DMS 273 (cell line): Measurements from ENCODE around the gene C12orf56.
"Not testable (repeated sequence)": the region's sequence is repeated elsewhere in the genome, so short reads cannot be mapped to it uniquely, and the experiment has no call there.

Experiments
- DNase-seq: peaks from one replicate; lab custom pipeline; 2025; ENCODE audit not compliant: unreplicated experiment; lab: John Stamatoyannopoulos, UW

Gene C12orf56

DNA sequence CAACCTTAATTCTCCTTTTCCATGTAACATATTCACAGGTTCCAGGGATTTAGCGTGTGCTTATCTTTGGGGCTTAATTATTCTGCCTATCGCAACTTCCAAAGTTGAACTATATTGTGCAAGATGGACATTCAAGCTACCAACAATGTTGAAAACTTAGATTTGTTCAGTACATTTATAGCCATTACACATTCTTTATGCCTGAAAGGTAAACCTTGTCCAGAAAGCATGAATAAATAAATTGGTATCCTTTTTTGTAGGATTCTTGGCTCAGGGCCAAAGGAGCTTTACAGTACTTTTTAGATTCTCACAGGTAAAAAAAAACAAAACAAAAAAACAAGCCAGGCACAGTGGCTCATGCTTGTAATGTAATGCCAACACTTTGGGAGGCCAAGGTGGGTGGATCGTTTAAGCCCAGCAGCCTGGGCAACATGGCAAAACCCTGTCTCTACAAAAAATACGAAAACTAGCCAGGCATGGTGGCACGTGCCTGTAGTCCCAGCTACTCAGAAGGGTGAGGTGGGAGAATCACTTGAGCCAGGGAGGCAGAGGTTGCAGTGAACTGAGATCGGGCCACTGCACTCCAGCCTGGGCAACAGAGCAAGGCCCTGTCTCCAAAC, 3.3 kb downstream of the C12orf56 start:
- peak; percentile 3 for DNase-seq

DNA sequence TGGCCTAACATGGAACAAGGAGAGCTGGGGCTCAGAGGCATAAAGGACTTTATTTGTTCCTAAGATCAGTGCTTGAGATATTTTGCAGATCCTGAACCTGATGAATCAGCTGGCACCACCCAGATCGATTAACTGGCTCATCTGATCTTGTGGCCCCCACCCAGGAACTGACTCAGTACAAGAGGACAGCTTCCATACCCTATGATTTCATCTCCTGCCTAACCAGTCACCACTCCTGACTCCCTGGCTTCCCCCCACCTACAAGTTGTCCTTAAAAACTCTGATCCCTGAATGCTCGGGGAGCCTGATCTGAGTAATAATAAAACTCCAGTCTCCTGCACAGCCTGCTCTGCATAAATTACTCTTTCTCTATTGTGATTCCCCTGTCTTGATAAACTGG, 5.1 kb downstream of the C12orf56 start:
- DNase-seq = no peak

DNA sequence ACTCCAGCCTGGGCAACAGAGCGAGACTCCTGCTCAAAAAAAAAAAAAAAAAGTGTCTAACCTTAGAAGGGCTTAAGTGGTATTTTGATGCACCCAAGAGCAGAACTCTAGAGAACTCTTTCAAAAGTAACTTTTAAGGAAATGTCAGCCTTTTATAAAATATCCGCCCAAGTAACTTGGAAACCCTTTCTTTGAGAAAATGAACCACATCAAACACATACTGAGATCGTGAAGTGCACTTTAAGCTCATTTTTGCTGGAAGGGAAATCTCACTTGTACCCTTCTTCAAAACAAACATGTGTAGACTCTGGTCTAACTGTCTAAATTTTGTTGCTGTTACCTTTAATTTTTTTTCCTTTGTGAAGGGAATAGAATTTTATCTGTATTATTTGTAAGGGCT, 5.5 kb downstream of the C12orf56 start:
- no peak for DNase-seq

DNA sequence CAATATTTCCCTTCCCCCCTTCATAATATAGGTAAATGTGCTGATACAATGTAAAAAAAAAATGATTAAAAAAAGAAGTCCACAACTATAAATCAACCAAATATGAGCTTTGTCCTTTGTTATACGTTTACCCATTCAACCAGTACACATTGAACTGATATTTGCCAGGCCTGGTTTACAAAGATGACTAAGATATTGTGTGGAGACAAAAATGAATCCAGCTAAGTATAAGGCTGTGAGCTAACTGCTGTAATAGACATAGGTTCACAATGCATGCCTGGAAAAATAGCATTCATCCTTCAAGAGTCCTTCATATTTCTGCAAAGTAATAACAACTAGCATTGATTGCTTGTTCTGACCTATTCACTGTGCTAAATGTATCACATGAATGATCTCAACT, 6.9 kb downstream of the C12orf56 start:
- no peak for DNase-seq

DNA sequence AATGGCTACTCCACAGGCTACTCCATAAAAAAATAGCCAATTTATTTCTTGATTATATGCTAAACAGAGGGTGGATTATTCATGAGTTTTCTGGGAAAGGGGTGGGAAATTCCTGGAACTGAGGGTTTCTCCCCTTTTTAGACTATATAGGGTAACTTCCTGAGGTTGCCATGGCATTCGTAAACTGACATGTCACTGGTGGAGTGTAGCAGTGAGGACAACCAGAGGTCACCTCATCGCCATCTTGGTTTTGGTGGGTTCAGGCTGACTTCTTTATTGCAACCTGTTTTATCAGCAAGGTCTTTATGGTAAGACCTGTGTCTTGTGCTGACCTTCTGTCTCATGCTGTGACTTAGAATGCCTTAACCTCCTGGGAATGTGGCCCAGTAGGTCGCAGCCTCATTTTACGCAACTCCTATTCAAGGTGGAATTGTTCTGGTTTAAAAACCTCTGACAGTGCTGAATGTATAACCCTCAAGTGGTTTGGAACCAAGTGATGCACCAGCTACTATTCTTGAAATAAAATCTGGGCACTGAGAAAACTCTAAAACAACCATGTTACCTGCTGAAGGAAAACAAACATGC, 27.7 kb downstream of the C12orf56 start:
- DNase-seq = no peak

DNA sequence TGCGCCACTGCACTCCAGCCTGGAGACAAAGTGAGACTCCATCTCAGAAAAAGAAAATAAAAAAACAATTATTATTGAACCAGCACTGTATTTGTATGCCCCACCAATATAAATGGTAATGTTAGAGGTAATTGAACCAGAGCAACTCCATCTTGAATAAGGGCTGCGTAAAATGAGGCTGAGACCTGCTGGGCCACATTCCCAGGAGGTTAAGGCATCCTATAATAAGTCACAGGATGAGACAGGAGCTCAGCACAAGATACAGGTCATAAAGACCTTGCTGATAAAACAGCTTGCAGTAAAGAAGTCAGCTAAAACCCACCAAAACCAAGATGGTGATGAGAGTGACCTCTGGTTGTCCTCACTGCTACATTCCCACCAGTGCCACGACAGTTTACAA, 29.4 kb downstream of the C12orf56 start:
- DNase-seq = not testable (repeated sequence)

DNA sequence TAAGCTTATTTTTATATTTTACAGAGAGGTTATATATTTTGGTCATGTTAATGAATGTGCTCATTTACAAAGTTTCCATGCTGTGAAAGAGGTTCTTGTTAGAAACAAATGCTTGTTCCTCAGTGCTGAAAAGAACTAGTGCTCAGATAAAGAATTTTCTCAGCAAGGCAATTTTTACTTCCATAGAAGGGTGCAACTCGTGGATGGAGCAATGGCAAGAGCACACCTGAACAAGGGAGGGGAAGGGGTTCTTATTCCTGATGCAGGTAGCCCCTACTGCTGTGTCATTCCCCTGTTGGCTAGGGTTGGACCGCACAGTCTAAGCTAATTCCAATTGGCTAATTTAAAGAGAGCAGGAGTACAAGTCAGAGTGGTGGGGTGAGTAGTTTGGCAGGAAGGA, 34.3 kb downstream of the C12orf56 start:
- not testable (repeated sequence) for DNase-seq

DNA sequence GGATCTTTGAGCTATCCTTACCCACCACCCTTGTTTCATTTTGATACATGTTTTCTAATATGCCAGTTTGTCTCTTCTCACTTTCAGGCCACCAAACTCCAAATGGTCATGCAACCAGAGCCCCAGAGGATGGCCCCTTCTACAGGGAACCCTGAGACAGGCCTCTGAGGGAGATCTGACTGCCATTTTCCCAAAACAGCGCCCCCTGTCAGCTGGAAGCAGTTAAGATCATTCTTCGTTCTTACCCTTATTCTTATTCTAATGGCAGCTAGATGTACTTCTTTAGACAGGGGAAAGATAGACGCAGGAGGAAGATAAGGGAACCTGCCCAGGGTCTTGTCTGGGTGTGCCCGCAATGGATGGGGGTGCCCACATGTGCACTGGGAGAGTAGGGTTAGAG, 38.4 kb downstream of the C12orf56 start:
- no peak for DNase-seq

DNA sequence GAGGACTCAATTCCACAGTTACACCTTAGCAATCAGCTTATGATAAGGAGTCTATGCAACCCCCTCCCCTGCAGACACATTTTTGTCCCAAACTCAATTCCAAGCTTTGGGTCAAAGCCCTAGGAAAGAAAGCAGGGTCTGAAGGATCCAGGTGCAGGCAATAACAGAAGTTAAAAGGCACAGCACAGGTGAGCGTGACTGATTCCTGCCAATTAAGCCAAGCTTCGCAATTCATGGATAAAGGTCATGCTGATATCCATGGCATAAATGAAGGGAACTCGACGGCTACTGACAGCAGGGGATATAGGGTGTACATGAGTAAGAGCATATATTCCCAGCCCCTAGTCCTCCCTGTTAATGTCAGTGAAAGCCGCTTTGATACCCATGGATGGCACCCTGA, 39.3 kb downstream of the C12orf56 start:
- DNase-seq = no peak

DNA sequence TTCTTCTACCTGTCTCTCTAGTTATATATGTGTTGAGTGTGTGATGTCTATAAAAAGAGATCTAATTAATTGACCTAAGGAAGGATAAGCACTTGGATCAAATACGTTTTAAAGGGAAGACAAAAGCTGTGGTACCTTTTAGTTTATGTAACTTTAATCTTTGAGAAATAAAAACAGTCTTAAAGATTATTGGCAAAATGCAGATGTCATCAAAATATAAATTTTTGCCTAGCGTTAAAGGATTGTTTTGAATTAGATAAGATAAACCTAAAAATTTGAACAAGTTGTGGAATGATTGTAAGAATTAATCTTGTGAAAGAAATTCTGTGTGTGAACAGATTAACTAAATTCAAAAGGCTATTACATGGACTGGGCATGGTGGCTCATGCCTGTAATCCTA, 42.9 kb downstream of the C12orf56 start:
- no peak for DNase-seq

DNA sequence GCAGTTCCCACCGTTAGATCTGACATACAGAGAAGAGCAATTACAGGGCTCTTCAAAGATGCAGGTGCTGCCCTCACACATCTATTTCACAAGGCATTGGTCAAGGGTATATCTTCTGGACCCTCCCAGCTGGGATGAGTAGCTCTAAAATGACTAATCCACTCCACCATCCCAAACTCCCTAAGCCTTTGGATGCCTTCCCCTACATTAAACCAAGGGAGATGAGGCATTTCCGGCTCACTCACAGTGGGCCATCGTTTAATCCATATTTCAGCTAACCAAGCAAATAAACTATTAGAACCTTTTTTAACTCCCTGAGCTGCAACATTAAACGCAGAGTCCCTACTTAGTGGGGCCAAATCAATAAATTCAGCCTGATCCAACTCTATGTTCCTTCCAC, 45.9 kb downstream of the C12orf56 start:
- DNase-seq = not testable (repeated sequence)

DNA sequence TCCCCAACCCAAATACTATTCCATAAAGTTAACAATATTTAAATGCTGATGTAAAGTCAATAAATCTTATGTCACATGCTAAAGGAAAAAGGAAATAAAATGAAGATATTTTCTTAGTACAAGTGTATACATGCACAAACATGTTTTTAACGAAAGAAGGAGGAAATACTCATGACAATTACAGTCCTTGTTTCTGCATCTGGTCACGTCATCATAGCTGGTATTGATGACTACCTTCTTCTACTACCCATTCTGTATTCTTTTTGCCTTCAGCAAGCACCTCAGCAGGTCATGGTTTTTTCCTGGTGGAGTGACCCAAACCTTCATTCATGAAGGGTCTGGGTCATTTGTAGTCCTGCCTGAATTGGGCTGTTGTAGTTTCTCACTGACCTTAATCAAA, 50.0 kb downstream of the C12orf56 start:
- DNase-seq = not testable (repeated sequence)

DNA sequence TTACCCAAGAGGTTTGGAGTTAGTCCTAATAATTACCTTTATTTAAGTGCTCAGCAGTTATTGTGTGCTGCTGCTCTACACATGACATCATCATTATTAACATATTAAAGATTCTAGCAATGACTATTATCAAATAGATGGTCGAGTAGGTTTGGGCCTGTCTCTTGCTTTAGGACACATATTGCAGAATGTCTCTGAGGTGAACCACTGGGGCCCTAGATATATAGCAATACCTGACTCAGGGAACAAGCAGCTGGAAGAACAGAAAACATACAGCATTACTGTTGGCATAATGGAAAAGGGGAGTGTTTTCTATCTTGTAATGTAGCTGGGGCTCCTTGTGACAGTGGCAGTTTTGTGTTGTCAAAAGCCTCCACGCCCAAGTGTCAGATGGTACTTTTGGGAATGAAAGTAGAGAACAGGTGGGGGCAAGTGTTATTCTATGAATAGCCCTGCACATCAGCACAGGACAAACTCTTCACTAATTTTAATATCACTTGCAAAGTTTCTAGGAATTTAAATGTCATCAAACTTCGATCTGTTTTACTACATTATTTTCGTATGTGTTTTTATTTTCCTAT, 54.6 kb downstream of the C12orf56 start:
- no peak for DNase-seq

DNA sequence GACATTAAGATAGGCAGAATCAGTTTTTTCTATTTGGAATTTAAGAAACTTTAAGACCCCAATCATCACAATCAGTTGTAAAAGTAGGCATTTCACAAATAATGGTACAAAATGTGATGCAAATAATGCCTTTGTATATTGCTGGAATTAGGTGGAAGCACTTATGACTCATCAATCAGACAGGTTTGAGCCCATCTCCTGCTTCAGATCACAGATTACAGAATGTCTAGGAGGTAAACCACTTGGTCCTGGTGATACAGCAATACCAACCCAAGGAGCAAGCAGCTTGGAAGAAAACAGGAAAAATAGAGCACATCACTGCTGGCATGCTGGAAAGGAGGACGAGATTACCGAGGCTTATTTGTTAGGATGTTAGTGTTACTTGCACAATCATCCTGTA, 57.6 kb downstream of the C12orf56 start:
- DNase-seq = no peak

DNA sequence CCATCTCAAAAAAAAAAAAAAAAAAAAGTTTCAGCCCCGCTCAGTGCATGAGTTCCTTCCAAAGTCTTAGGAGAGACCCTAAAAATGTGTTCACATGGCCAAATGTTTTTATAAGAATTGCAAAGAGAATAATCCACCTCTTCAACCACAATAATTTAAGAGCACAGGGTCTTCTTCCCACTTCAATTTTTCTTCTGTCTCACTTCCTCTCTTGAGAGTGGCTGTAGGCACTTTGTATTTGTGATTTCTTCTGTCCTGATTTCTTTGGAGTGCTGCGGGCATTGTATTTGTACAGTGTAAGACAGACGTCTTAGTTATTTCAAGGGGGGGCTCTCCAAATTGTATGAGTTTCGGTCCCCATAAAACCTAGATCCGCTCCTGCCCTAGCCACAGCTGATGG, 58.3 kb downstream of the C12orf56 start:
- DNase-seq = no peak

DNA sequence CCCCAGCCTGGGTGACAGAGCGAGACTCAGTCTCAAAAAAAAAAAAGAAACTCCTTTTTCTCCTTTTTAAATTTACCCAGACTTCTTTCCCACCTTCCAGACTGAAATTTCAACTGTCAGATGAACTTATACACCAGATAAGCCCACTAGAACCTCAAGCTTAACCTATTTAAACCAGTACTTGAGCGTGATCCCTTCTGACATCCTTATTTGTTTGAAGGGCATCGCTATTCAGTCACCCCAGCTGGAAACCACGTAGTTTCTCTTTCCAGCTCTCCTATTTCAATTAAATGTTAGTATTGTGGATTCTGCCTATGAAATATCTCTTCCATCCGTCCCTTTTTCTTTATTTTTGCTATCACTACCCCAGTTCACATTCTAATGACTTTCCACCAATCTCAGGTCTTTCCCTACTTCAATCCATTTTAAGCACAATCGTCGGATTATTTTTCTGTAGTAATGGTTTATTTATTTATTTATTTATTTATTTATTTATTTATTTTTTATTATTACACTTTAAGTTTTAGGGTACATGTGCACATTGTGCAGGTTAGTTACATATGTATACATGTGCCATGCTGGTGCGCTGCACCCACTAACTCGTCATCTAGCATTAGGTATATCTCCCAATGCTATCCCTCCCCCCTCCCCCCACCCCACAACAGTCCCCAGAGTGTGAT, 61.4 kb downstream of the C12orf56 start:
- not testable (repeated sequence) for DNase-seq

DNA sequence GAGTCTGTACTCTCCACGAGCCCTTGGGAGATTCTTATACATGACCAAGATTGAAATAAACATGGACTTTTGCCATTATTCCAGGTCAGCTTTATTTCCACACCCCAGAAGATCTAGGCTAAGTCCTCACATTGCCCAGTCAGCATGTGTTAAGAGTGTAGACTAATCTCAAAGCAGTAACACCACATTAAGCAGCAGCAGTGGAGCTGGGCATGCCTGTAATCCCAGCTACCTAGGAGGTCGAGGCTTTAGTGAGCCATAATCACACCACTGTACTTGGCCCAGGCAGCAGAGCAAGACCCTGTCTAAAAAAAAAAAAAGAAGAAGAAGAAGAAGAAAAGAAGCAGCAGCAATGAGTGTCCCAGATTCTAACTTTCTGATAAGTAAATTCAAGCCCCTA, 65.5 kb downstream of the C12orf56 start:
- DNase-seq = no peak

DNA sequence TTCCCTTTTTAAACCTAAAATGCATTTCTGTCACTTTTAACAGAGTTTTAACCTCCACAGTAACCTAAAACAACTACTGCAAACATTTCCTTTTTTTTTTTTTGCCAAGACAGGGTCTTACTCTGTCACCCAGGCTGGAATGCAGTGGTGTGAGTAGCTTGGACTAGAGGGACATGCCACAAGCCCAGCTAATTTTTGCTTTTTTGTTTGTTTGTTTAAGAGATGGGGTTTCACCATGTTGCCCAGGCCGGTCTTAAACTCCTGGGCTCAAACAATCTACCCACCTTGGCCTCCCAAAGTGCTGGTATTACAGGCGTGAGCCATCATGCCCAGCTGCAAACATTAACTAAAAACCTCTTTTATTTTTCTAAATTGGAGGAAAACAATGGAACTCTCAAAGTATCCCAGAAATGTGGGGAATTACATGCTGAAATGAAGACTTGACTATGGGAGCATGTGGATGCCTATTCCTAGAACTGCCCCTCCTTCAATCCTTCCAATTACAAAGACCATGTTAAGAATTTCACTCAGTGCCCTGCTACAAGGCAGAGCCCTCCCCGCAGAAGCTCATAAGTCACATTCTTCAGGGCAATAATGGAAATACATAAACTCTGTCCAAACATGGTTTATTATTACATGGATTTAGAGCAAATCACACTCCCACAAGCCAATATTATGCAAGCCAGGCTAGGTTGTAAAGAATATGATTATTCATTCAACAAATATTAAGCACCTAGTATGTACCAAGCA, 66.9 kb downstream of the C12orf56 start:
- DNase-seq = no peak

DNA sequence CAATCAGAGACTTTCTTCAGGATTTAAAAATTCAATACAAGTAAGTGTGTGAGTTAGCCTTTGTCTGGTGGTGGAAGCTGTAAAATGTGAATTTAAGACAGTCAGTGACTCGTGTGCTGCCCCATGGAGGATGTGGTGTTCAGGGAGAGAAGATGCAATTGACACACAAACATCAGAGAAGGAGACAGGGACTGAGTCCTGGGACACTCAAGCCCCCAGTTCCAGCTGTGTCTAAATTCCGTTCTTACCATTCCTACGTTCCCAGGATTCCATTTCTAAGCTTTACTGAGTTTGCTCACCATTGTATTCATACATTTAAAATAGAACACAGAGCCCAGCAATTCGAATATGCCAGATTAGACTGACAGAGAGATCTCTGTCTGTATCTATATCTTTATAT, 67.6 kb downstream of the C12orf56 start:
- no peak for DNase-seq

DNA sequence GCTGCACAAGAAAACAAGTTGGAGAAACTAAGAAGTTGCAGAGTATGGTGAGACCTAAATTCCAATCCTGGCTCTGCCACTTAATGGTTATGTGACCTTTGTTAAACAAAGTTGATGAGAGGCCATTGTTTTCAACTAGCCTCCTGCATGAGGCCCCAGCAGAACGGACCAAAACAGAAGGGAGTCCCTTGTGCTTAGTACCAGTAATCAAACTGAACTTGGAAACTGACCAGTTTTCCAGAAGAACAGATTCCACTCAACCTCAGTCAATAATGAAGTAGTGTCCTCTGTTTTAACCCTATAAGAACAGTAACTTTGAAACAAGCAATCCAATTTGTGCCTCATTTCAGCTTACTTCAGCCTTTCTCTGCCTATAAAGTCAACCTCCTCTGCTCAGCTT, 69.9 kb downstream of the C12orf56 start:
- no peak for DNase-seq

DNA sequence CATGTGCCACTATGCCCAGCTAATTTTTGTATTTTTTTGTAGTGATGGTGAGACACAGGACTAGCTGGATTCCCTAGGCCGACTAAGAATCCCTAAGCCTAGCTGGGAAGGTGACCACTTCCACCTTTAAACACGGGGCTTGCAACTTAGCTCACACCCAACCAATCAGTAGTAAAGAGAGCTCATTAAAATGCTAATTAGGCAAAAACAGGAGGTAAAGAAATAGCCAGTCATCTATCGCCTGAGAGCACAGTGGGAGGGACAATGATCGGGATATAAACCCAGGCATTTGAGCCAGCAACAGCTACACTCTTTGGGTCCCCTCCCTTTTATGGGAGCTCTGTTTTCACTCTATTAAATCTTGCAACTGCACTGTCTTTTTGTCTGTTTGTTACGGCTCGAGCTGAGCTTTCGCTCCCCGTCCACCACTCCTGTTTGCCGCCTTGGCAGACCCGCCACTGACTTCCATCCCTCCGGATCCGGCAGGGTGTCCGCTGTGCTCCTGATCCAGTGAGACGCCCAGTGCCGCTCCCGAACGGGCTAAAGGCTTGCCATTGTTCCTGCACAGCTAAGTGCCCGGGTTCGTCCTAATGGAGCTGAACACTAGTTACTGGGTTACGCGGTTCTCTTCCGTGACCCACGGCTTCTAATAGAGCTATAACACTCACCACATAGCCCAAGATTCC, 70.9 kb downstream of the C12orf56 start:
- DNase-seq = not testable (repeated sequence)
